ENCODE data around the gene NFE2L3. TPM values are rescaled to one million over a fixed set of nuclear protein-coding genes. Genes with fewer than 3 reads are reported as not detected.
"Not testable (repeated sequence)": the region's sequence is repeated elsewhere in the genome, so short reads cannot be mapped to it uniquely, and the experiment has no call there.

NFE2L3 gene
- total RNA-seq, 6 donors from 2014 or later, result 5.5 to 13.8 (median 7.0) TPM

GRCh38 chr7:26159243-26159642 is 7.2 kb downstream of the NFE2L3 start:
- 54 to 76% methylated on average over 2 of the region's 2 CpGs for WGBS, 2 donors
- H3K36me3 ChIP-seq, result no peaks in the 10 kb centered on the region
- DNase-seq, result no peak
- ATAC-seq (ENCODE audit: low FRiP score in 2 of 2), result no peak
- no peaks in the 10 kb centered on the region for H3K9me3 ChIP-seq
- TF ChIP-seq CTCF (IDR thresholded peaks at IDR 0.05) (no peak), POLR2AphosphoS5 (IDR thresholded peaks at IDR 0.05) (no peak), EP300 (IDR thresholded peaks at IDR 0.05) (no peak)
- no peak overlapping the region for H3K4me3 ChIP-seq
- H3K27ac ChIP-seq, result no peak overlapping the region
- H3K27me3 ChIP-seq, result no peaks in the 10 kb centered on the region
- peaks cover 7 to 28% (median 18%) of the 10 kb centered on the region in 4 donors for H3K4me1 ChIP-seq

- no peak overlapping the region for H3K4me3 ChIP-seq
- no peak for ATAC-seq (ENCODE audit: low FRiP score in 2 of 2)
- 94 to 97% methylated on average over 2 of the region's 2 CpGs for WGBS, 2 donors
Measured at GRCh38 chr7:26160896-26161295, 8.9 kb downstream of the NFE2L3 start.

GRCh38 chr7:26162431-26162830 is 10.4 kb downstream of the NFE2L3 start:
- no peak for DNase-seq
- TF ChIP-seq EP300 (IDR thresholded peaks at IDR 0.05), result no peak
- TF ChIP-seq POLR2A (IDR thresholded peaks at IDR 0.05), result no peak
- no peak for TF ChIP-seq POLR2AphosphoS5 (IDR thresholded peaks at IDR 0.05)
- no peak for TF ChIP-seq CTCF (IDR thresholded peaks at IDR 0.05)
- no peak overlapping the region for H3K27ac ChIP-seq
- 88 to 92% methylated on average over 2 of the region's 2 CpGs for WGBS, 2 donors
- no peak for ATAC-seq (ENCODE audit: low FRiP score in 2 of 2)
- no peak overlapping the region for H3K4me3 ChIP-seq
- peaks cover 0 to 3% (median 0%) of the 10 kb centered on the region in 4 donors for H3K4me1 ChIP-seq
- no peaks in the 10 kb centered on the region for H3K36me3 ChIP-seq
- H3K9me3 ChIP-seq, result no peaks in the 10 kb centered on the region
- no peaks in the 10 kb centered on the region for H3K27me3 ChIP-seq

More at GRCh38 chr7:26160896-26161295, 8.9 kb downstream of the NFE2L3 start:
- no peaks in the 10 kb centered on the region for H3K27me3 ChIP-seq
- no peaks in the 10 kb centered on the region for H3K36me3 ChIP-seq
- peaks cover 2 to 14% (median 10%) of the 10 kb centered on the region in 4 donors for H3K4me1 ChIP-seq
- no peak for DNase-seq
- no peak for TF ChIP-seq POLR2AphosphoS5 (IDR thresholded peaks at IDR 0.05)
- no peak for TF ChIP-seq EP300 (IDR thresholded peaks at IDR 0.05)
- no peak for TF ChIP-seq CTCF (IDR thresholded peaks at IDR 0.05)
- no peak for TF ChIP-seq POLR2A (IDR thresholded peaks at IDR 0.05)
- no peak overlapping the region for H3K27ac ChIP-seq
- H3K9me3 ChIP-seq, result no peaks in the 10 kb centered on the region

- not testable (repeated sequence) for H3K27ac ChIP-seq; DNase-seq; H3K27me3 ChIP-seq; H3K4me1 ChIP-seq; H3K4me3 ChIP-seq; H3K9me3 ChIP-seq; H3K36me3 ChIP-seq; ATAC-seq (ENCODE audit: low FRiP score in 2 of 2)
- WGBS, 2 donors, result 84 to 100% methylated on average over 1 of the region's 1 CpG
Measured at GRCh38 chr7:26163804-26164203, 11.8 kb downstream of the NFE2L3 start.

GRCh38 chr7:26165950-26166683 is 14.1 kb downstream of the NFE2L3 start:
- no peaks in the 10 kb centered on the region for H3K27me3 ChIP-seq

More at GRCh38 chr7:26165950-26166683, 14.1 kb downstream of the NFE2L3 start:
- DNase-seq (no peak), ATAC-seq (ENCODE audit: low FRiP score in 2 of 2) (no peak)
- no peak overlapping the region for H3K4me3 ChIP-seq
- H3K36me3 ChIP-seq, result peaks cover 0 to 5% (median 0%) of the 10 kb centered on the region in 4 donors
- 81 to 85% methylated on average over 9 of the region's 9 CpGs for WGBS, 2 donors
- H3K27ac ChIP-seq, result no peak overlapping the region
- no peaks in the 10 kb centered on the region for H3K9me3 ChIP-seq
- no peak for TF ChIP-seq POLR2AphosphoS5 (IDR thresholded peaks at IDR 0.05)
- TF ChIP-seq CTCF (IDR thresholded peaks at IDR 0.05), result no peak
- TF ChIP-seq POLR2A (IDR thresholded peaks at IDR 0.05), result no peak
- no peak for TF ChIP-seq EP300 (IDR thresholded peaks at IDR 0.05)
- peaks cover 0 to 3% (median 0%) of the 10 kb centered on the region in 4 donors for H3K4me1 ChIP-seq

All from upper lobe of left lung (tissue), 6 donors.